Globus pallidus (tissue), 1 donor: ENCODE results near the gene ERBB2.
"Not testable (repeated sequence)": the region's sequence is repeated elsewhere in the genome, so short reads cannot be mapped to it uniquely, and the experiment has no call there.

Experiments
- DNase-seq: peaks from one replicate; pipeline ENCODE4 v3.0.0-alpha.2; 2015; ENCODE audit warnings: low spot score

Gene ERBB2

DNA sequence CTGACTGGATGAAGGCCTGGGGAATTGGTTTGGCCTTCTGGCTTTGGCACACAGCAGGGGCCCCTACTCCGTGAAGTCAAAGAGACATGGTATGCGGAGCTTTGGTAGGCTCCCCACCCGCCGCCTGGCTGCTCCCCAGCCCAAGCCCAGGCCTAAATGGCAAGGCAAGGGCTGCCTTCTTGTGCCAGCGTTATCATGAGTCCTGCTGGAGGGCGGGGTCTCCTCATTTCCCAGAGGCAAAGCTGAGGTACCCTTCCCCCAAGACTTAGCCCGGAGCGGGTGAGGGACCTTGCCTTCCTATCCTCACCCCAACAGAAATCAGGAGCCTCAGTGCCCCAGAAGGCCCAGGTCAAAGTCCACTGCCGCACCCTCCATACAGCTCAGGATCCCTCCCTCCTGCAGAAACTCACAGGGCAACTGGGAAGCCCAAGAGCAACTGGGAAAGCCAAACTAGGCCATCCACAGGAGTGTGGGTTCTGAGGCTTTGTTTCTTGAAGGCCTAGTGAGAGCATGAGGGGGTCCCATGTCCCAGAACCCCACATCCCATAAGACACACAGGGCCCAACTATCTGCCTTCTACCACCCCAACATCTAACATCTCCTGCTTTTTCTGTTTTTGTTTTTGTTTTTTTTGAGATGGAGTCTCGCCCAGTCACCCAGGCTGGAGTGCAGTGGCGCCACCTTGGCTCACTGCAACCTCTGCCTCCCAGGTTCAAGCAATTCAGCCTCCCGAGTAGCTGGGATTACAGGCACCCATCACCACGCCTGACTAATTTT, 21.3 kb upstream of the ERBB2 start:
- no peak for DNase-seq

DNA sequence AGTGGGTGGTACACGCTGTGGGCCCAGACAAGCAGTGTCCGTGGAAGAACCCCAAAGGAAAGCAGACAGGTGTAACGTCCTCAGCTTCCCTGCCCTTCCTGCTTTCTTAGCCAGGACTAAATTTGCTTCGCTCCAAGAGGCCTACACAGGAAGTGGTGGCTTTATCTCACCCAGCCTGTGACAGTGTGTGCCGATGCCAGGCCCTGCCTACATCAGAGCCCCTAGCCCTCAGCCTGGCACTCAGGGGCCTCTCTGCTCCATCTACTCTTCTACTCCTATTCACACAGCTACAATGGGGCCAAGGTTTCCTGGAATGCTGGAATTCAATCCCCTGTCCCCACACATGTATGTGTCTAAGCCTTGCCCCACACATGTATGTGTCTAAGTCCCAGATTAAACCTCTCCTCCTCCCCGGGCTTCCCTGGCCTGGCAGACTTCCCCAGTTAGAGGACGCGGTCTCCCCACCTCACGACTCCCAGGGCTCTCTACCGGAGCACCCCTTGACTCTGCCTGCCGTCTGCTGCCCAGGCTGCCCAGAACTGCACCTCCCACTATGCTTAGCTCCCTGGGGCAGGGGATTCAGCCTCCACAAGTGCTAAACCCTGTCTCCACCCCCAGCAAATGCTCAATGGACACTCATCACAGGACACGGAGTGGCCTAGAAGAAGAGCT, 20.2 kb upstream of the ERBB2 start:
- DNase-seq, result no peak

DNA sequence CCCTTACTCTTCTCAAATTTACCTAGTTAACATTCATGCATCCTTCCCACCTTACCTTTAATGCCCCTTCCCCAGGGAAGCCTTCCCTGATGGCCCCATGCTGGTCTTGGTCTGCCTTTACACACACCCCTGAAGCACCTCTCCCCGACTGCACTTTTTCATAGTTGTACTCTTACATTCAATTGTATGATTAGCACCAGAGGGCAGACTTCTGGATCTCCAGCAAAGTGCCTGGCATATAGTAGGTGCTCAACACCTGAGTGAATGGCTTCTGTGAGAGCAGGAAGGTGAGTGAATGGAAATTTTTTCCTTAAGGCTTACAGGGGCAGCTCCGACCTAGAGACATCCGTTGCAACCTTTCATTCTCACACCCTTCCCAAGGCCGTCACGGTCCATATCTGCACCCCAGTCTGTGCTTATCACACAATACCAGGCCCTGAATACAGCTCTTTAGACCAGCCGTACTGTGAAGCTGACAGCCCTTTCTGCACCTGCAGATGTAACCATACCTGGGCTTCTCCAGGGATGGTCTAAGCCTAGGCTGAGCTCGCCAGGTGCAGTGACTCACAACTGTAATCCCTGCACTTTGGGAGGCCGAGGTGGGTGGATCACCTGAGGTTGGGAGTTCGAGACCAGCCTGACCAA, 16.4 kb upstream of the ERBB2 start:
- DNase-seq, result no peak

DNA sequence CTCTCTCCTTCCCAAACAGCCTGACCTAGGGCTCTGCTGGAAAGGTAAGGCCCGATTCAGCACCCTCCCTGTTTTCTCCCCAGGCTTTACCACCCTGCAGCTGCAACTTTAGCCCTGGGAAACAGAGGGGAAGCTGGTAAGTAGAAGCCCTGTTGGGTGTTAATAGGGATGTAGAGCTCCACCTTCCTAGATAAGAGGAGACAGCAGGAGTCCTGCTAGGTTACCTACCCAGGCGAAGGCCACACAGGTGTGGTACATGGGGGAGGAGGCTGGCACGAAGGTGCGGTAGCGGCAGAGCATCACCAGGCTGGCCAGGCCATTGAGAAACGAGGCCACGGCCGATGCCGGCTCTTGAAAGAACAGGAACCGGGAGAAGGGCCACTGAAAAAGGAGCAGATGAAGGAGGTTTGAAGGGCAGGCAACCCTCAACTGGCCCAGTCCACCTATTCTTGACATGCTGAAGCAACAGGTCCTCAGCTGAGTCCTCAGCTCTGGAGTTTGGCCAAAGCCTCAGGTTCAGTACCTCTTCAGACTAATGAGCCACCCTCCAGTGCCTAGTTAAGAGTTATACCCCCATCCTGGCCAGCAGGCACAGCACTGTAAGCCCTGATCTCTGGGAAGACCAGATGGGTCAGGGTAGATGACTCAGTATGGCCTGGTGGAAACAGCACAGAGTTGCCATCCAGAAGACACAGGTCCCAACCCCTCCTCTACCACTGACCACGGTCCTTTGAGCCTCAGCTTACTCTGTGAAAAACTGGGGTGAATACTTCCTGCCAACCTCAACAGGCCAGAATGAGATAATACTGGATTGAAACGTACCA, 15.3 kb upstream of the ERBB2 start:
- DNase-seq, result no peak

DNA sequence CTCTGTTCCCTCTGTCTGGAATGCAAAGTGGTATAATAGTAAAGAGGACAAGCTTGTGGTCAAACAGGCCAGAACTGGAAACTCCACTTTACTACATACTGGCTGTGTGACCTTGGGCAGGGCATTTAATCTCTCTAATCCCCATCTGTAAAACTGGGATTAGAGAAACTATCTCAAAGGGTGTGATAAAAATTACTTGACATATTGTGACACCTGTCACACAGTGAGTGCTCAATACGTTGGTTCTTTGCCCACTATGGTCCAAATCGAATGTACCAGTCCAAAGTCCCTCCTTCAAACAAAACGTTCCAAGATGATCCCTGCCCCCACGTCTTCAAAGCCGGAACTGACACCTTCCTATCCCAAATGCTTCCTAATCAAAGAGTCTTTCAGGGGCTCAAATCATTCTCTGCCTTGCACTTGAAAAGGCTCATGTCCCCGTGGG, 12.7 kb upstream of the ERBB2 start:
- DNase-seq, result no peak

DNA sequence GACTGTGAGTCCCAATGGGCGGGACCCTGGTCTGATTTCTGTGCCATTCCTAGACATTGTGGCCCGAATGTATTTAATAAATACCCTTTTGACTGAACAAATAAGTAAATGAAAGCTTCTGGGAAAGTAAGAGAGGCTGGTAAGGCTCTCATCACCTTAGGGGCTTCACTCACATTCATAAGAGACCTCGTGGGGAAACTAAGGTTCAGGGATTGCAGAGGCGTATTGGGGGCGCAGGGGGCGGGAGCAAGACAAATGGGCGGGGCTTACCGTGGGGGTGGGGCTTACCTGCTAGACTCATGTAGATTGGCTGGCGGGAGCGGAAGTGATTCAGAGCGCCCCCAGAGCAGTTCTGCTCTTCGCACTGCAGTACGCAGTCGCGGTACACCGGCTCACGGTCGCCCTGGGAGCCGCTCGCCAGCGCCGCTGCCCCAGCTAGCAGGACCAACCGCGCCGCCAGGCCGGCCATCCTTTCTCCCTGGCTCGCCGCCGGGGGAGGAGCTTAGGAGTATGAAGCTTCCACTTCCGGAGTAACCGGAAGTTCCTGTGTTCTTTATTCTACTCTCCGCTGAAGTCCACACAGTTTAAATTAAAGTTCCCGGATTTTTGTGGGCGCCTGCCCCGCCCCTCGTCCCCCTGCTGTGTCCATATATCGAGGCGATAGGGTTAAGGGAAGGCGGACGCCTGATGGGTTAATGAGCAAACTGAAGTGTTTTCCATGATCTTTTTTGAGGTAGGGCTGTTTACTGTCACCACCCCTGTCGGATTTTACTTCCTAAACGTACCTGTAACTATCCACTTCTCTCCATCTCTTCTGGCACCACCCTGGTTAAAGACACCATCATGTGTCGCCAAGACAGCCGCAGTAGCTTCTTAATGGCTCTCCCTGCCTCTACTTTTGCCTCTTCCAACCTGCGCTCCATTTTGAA, 12.1 kb upstream of the ERBB2 start, which contains the start of gene PGAP3:
Gene PGAP3, minus strand, starts transcription at position 512 of the 929 bp plus-strand sequence. Its CDS starts 43 bp downstream, at position 469.
- peak; percentile 79 for DNase-seq

DNA sequence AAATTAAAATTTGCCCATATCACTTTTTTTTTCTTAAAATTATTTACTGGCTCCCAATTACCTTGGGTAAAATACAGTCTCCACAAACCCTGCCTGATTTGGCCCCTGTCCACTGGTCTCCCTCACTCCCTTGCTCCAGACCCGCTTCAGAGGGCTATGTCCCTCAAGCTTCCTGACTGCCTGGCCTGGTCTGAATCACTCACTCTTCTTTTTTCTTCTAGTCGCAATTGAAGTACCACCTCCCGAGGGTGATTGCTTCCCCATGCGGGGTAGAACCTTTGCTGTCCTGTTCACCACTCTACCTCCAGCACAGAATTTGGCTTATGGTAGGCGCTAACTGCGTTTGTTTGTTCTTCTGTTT, 11.4 kb upstream of the ERBB2 start:
- DNase-seq, result no peak

DNA sequence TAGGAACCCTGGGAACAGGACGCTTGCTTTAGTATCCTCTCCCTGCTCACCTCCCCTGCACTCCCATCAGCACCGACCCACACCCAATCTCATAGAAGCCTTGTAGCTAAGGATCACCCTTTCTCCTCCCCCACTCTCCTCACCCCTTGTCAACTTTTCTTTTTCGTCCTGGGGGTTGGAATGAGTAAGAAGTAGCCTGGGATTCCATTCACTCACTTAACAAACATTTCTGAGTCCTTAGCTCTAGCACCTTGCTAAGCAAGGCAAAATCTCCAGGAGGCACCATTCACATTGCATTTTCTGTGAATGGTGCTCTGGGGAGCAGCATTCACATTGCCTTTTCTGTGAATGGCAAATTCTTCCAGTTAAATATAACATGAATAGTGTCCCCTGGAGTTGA, 10.9 kb upstream of the ERBB2 start:
- no peak for DNase-seq

DNA sequence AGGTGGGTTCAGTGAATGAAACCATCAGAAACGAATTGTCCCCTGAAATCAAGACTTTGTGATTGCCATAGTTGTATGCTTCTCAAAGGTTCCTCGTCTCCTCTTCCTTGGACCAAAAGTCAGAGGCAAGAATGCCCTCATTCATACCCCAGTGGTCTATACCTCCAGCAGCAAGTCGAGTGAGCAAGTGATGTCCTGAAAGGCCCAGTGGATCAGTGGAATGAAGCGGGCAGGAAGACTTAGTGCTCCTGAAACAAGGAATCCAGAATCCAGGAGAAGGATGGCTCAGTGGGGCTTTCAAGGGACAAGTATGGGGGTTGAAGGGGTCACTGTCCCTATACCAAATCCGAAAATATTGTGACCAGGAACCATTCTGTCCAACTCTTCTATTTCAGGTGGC, 5.3 kb upstream of the ERBB2 start:
- no peak for DNase-seq

DNA sequence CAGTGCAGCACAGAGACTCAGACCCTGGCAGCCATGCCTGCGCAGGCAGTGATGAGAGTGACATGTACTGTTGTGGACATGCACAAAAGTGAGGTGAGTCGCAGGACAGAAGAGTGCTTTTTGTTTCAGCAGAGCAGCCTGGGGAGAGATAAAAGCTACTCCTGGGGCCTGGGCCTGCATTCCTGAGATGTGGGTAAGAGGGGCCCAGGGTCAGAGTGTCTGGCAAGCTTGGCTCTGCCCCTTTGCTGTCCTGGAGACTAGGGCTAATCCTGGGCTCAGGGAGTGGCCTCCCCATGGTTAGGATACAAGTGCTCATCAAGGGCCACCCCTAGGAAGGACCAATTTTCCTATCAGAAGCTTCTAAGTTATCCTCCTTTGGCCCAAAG, 4.8 kb upstream of the ERBB2 start:
- DNase-seq, result no peak

DNA sequence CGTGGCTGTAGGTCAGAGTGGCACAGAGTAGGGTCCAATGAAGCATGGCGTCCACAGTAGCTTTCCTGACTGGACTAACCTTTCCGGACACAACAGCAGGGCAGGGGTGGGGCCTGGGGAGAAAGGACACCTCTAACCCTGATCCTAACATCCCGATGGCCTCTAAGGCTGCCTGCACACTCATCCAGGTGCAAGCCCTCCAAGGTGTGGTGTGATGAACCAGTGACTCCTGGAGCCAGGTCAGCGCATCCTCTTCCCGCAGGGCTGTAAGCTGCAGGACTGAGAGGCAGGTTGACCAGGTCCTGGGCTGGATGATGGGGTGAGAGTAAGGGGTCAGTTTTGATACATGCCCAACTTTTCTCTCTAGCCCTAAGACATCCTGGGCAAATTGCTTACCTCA, 3.1 kb upstream of the ERBB2 start:
- no peak for DNase-seq

DNA sequence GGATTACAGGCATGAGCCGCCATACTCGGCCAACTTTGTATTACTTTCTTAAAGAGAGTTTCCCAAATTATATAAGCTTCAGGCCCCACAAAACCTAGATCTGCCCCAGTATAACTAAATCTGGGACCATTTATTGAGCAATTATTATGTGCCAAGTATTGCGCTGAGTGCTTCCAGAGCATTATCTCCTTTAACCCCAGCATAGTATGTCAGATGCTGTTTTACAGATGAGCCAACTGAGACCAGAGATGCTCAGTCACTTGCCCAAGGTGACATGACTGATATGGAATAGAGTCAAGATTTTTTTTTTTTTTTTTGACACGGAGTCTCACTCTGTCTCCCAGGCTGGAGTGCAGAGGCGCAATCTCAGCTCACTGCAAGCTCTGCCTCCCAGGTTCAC, 1.9 kb upstream of the ERBB2 start:
- DNase-seq, result no peak

DNA sequence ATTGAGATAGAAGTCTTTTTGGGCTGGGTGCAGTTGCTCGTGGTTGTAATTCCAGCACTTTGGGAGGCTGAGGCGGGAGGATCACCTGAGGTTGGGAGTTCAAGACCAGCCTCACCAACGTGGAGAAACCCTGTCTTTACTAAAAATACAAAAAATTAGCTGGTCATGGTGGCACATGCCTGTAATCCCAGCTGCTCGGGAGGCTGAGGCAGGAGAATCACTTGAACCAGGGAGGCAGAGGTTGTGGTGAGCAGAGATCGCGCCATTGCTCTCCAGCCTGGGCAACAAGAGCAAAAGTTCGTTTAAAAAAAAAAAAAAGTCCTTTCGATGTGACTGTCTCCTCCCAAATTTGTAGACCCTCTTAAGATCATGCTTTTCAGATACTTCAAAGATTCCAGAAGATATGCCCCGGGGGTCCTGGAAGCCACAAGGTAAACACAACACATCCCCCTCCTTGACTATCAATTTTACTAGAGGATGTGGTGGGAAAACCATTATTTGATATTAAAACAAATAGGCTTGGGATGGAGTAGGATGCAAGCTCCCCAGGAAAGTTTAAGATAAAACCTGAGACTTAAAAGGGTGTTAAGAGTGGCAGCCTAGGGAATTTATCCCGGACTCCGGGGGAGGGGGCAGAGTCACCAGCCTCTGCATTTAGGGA, 577 bp upstream of the ERBB2 start:
- not testable (repeated sequence) for DNase-seq

DNA sequence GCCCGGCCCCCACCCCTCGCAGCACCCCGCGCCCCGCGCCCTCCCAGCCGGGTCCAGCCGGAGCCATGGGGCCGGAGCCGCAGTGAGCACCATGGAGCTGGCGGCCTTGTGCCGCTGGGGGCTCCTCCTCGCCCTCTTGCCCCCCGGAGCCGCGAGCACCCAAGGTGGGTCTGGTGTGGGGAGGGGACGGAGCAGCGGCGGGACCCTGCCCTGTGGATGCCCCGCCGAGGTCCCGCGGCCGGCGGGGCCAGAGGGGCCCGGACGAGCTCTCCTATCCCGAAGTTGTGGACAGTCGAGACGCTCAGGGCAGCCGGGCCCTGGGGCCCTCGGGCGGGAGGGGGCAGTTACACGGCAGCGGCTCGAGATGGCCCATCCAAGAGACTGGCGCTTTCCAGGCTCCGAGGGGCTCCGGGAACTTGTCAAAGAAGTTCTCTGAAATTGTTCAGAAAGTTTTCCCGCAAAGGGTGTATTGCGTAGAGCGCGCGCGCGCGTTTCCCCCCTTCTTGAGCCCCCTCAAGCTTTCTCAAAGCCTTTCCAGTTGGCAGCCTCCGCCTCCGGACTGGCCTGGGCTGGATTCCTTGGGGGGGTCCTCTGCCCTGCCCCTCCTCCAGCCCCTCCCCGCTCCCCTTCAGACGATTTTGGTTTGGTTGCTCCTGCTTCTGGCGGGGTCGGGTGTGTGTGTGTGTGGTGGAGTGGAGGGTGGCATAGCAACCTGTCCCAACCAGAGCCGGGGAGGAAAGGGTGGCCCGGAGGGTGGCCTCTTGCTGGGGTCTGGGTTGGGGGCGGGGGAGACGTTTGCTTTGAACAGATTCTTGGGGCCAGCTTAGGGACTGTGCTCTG, 504 bp downstream of the ERBB2 start:
- DNase-seq, result no peak

DNA sequence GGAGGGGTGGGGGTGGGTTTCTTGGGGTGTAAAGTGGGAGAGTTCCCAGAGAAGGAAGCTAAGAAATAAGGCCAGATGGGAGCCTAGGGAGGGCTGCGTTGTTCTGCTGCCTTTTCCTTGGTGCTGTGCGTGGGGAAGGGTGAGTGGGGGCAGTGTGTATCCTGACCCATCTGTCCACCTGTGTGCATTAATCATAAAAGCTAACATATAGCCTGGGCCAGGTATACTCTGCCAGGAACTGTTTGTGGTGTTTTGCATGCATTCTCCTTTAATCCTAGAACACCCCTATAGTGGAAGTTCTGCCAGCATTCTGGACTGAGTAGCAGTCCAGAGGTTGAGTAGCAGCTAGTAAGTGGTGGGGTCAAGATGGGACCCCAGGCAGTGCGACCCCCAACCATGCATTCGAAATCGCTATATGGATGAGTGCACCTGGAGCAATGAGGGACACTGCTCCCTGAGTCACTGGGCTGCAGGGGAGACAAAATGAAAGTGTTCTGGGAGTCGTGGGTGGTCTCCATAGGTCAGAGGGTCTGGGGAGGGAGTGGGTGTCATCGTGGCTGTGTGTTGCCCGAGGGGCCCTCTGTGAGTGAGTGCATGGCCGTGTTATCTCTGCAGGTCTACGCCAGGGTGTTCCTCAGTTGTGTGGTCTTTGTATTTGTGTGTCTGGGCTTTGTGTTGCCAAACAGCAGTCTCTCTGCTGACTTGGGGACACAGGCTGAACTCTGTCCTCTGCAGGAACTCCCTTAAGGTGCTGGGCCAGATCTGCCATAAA, 1.3 kb downstream of the ERBB2 start:
- DNase-seq, result no peak

DNA sequence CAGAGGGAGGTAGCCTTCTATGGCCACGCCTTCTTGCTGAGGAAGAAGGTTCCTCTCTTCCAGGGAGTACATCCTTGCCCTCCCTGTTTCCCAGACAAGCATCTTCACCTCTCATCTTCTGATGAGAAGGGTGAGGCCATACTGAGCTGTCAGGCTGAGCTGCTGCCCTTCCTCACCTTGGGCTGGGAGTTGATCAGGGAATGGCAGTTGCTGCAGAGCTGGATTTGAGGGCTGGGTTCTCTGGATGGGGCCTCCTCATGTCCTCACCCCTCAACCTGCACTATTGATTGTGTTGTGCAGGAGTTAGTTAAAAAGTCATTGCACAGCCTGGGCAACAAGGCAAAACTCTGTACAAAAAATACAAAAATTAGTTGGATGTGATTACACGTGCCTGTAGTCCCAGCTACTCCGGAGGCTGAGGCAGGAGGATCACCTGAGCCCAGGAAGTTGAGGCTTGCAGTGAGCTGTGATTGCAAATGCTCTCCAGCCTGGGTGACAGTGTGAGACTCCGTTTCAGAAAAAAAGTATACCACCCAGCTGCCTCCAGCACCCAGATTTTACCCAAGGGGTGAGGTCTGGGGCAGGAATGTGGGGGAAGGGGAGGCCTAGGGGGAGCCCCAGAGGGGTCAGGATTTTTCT, 2.0 kb downstream of the ERBB2 start:
- DNase-seq, result no peak

DNA sequence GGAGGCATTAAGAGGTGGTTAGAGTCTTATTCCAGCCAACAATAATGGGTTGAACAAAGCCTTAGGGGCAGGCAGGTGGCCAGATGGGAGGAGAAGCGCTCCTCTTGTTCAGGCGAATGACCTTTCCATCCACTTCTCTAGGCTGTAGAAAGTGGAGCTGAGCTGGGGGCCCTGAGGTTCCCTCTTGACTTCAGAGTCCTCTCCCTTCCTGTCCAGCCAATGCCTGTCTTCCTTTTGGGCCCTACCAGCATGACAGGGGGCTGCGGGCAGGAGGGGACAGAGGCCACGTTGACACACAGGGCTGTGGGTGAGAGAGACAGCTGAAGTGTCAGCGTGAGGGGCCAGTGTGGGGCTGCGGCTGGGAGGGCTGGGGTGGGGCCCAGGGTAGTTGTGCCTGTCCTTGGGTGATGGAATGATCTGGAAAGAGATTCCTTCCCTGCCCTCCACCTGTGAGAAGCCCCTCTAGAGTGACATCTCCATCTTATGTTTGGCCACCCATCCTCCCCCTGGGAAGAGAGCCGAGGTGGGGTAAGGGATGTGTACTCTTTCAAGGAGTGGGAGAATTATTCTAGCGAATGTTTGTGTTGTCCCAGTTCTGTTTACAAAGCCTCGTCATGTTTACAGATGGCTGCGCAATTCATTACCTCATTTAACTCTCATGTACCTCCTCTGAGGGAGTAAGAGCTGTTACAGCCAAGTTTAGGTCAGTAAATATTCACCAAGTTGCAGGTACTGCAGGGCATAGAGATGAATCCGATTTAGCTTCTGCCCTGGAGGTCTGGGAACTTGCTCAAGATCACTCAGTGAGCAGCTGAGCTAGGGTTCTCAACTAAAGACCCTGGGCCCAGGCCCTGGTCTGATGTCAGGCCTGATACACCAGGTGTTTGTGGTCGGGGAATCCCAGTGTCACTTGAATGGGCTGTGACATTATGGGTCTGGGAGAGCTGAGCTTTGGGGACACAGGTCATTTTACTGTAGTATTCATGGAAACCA, 3.3 kb downstream of the ERBB2 start:
- no peak for DNase-seq
